ENCODE measurements around the gene THADA. TPM values are rescaled to one million over a fixed set of nuclear protein-coding genes. Genes with fewer than 3 reads are reported as not detected.

THADA gene
- total RNA-seq, 2 experiments from 2014 or later: 31.2 to 32.3 TPM

- H3K4me2 ChIP-seq (ENCODE audit: low read length): no peak overlapping the region
- POLR2A ChIA-PET: no interaction called here
- no peaks in the 10 kb centered on the region for H3K79me2 ChIP-seq (ENCODE audit: insufficient read depth, low read depth, low read length)
- no peak for DNase-seq (ENCODE audit: low spot score)
- no peaks in the 10 kb centered on the region for H3K9me3 ChIP-seq (ENCODE audit: low read length)
- H3K4me3 ChIP-seq (ENCODE audit: low read depth, low read length, poor library complexity, severe bottlenecking): no peak overlapping the region
- H3K9me2 ChIP-seq (ENCODE audit: insufficient read depth, low read length): no peaks in the 10 kb centered on the region
- H3K27ac ChIP-seq (ENCODE audit: low read depth, low read length, poor library complexity, severe bottlenecking): no peak overlapping the region
- no peak overlapping the region for H2AFZ ChIP-seq (ENCODE audit: low read length)
- H4K20me1 ChIP-seq (ENCODE audit: insufficient read depth, low read length): no peaks in the 10 kb centered on the region
- BruUV-seq (replicated peaks): no TSS peak
- H3K4me1 ChIP-seq (ENCODE audit: insufficient read depth, low read length, poor library complexity, severe bottlenecking): peaks cover 5% of the 10 kb centered on the region
- no peaks in the 10 kb centered on the region for H3K36me3 ChIP-seq (ENCODE audit: insufficient read depth, low read length)
- TF ChIP-seq CTCF (conservative IDR thresholded peaks at IDR 0.05; ENCODE audit: low read length) (no peak), EZH2phosphoT487 (IDR thresholded peaks at IDR 0.05; ENCODE audit: borderline replicate concordance, low read depth, low read length) (no peak)
- intact Hi-C loops (cut with micrococcal nuclease; ENCODE audit: unreplicated experiment): loop anchor here (10.0 kb wide), 1 partner anchor 645 kb away; the partner anchor contains the start of gene MTA3
- CTCF ChIA-PET (ENCODE audit: unreplicated experiment): no interaction called here
Measured at GRCh38 chr2:43210125-43210466, 385.7 kb downstream of the THADA start.

GRCh38 chr2:43209204-43209717 lies 386.6 kb downstream of the THADA start:
- Histone ChIP-seq H3K36me3 (ENCODE audit: insufficient read depth, low read length) (no peaks in the 10 kb centered on the region), H3K27ac (ENCODE audit: low read depth, low read length, poor library complexity, severe bottlenecking) (no peak overlapping the region), H3K4me3 (ENCODE audit: low read depth, low read length, poor library complexity, severe bottlenecking) (no peak overlapping the region), H3K4me1 (ENCODE audit: insufficient read depth, low read length, poor library complexity, severe bottlenecking) (peaks cover 5% of the 10 kb centered on the region), H2AFZ (ENCODE audit: low read length) (no peak overlapping the region), H3K9me3 (ENCODE audit: low read length) (no peaks in the 10 kb centered on the region), H3K79me2 (ENCODE audit: insufficient read depth, low read depth, low read length) (no peaks in the 10 kb centered on the region), H4K20me1 (ENCODE audit: insufficient read depth, low read length) (no peaks in the 10 kb centered on the region), H3K4me2 (ENCODE audit: low read length) (no peak overlapping the region), H3K9me2 (ENCODE audit: insufficient read depth, low read length) (no peaks in the 10 kb centered on the region)
- intact Hi-C loops (cut with micrococcal nuclease; ENCODE audit: unreplicated experiment): no loop called here
- CTCF ChIA-PET (ENCODE audit: unreplicated experiment): no interaction called here
- TF ChIP-seq EZH2phosphoT487 (IDR thresholded peaks at IDR 0.05; ENCODE audit: borderline replicate concordance, low read depth, low read length) (no peak), CTCF (conservative IDR thresholded peaks at IDR 0.05; ENCODE audit: low read length) (no peak)
- BruUV-seq (replicated peaks): no TSS peak
- POLR2A ChIA-PET: no interaction called here
- no peak for DNase-seq (ENCODE audit: low spot score)

- H4K20me1 ChIP-seq (ENCODE audit: insufficient read depth, low read length): no peaks in the 10 kb centered on the region
- no peak overlapping the region for H3K4me2 ChIP-seq (ENCODE audit: low read length)
- H3K79me2 ChIP-seq (ENCODE audit: insufficient read depth, low read depth, low read length): no peaks in the 10 kb centered on the region
- H3K4me1 ChIP-seq (ENCODE audit: insufficient read depth, low read length, poor library complexity, severe bottlenecking): no peaks in the 10 kb centered on the region
- H3K27ac ChIP-seq (ENCODE audit: low read depth, low read length, poor library complexity, severe bottlenecking): no peak overlapping the region
- DNase-seq (ENCODE audit: low spot score): no peak
- TF ChIP-seq EZH2phosphoT487 (IDR thresholded peaks at IDR 0.05; ENCODE audit: borderline replicate concordance, low read depth, low read length) (no peak), CTCF (conservative IDR thresholded peaks at IDR 0.05; ENCODE audit: low read length) (no peak)
- H2AFZ ChIP-seq (ENCODE audit: low read length): no peak overlapping the region
- no peaks in the 10 kb centered on the region for H3K9me2 ChIP-seq (ENCODE audit: insufficient read depth, low read length)
- no TSS peak for BruUV-seq (replicated peaks)
- no peaks in the 10 kb centered on the region for H3K9me3 ChIP-seq (ENCODE audit: low read length)
- H3K36me3 ChIP-seq (ENCODE audit: insufficient read depth, low read length): no peaks in the 10 kb centered on the region
- ChIA-PET POLR2A (interaction anchor here (0.5 to 1.1 kb wide), 3 partner anchors 10 to 377 kb away, joined by 3 to 5 read pairs (median 5); no protein-coding TSS in a partner anchor), CTCF (ENCODE audit: unreplicated experiment) (no interaction called here)
- intact Hi-C loops (cut with micrococcal nuclease; ENCODE audit: unreplicated experiment): no loop called here
- H3K4me3 ChIP-seq (ENCODE audit: low read depth, low read length, poor library complexity, severe bottlenecking): no peak overlapping the region
Measured at GRCh38 chr2:43207553-43208300, 388.1 kb downstream of the THADA start.

All from OCI-LY7 (cell line).